Measurements from ENCODE around the gene CNTNAP2.

- TF ChIP-seq CTCF (conservative IDR thresholded peaks at IDR 0.05) (no peak), ZFX (IDR thresholded peaks at IDR 0.05) (no peak)
These were observed 775.5 kb downstream of the CNTNAP2 start for GRCh38 chr7:146892151-146892550.

All from C4-2B (cell line).